Ammon's horn (tissue), 1 donor: Measurements from ENCODE around the gene AMH.

Source experiments
- DNase-seq: peaks from one replicate; pipeline ENCODE4 v3.0.0-alpha.2; 2016; ENCODE audit warnings: low spot score

AMH gene

DNA sequence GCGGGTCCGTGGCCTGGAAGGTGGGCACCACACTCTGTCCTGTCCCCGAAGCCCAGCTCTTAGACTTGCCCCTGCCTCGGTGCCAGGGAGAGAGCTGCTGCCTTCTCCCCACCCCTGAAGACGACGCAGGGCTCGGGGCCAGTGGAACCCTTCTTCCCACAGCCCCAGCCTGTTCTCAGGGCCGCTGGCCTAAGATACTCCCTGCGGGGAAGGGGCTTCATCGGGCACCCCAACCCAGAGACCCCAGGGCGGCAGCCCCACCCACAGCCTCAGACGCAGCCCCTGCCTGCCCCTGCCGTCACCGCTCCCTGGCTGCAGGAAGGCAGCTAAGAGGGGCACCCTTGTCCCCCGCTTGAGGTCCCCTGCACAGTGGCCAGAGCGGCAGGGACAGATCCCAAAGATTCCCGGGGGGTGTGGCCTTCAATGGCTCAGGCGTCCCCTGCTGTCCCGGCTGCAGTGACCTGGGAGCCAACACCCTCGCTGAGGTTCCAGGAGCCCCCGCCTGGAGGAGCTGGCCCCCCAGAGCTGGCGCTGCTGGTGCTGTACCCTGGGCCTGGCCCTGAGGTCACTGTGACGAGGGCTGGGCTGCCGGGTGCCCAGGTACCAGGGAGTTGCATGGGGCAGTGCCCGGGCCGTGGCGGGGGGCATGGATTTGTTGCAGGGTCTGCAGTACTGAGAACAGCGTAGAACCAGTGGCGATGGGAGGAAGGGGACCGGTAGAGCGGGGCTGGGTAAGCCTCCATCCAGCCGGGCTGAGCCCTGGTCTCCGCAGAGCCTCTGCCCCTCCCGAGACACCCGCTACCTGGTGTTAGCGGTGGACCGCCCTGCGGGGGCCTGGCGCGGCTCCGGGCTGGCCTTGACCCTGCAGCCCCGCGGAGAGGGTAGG lies 1.0 kb downstream of the AMH start:
- no peak for DNase-seq

DNA sequence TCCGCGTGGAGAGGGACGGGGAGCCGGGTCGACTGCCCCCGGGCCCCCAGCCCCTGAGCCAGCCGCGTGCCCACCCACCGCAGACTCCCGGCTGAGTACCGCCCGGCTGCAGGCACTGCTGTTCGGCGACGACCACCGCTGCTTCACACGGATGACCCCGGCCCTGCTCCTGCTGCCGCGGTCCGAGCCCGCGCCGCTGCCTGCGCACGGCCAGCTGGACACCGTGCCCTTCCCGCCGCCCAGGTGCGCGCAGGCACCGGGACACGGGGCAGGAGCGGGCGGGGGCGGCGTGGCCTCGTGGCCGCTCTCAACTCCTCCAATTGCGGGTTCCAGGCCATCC lies 1.6 kb downstream of the AMH start:
- DNase-seq: no peak

DNA sequence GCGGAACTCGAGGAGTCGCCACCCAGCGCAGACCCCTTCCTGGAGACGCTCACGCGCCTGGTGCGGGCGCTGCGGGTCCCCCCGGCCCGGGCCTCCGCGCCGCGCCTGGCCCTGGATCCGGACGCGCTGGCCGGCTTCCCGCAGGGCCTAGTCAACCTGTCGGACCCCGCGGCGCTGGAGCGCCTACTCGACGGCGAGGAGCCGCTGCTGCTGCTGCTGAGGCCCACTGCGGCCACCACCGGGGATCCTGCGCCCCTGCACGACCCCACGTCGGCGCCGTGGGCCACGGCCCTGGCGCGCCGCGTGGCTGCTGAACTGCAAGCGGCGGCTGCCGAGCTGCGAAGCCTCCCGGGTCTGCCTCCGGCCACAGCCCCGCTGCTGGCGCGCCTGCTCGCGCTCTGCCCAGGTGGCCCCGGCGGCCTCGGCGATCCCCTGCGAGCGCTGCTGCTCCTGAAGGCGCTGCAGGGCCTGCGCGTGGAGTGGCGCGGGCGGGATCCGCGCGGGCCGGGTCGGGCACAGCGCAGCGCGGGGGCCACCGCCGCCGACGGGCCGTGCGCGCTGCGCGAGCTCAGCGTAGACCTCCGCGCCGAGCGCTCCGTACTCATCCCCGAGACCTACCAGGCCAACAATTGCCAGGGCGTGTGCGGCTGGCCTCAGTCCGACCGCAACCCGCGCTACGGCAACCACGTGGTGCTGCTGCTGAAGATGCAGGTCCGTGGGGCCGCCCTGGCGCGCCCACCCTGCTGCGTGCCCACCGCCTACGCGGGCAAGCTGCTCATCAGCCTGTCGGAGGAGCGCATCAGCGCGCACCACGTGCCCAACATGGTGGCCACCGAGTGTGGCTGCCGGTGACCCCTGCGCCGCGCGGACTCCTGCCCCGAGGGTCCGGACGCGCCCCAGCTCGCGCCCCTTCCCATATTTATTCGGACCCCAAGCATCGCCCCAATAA lies 2.3 kb downstream of the AMH start:
- DNase-seq: no peak

DNA sequence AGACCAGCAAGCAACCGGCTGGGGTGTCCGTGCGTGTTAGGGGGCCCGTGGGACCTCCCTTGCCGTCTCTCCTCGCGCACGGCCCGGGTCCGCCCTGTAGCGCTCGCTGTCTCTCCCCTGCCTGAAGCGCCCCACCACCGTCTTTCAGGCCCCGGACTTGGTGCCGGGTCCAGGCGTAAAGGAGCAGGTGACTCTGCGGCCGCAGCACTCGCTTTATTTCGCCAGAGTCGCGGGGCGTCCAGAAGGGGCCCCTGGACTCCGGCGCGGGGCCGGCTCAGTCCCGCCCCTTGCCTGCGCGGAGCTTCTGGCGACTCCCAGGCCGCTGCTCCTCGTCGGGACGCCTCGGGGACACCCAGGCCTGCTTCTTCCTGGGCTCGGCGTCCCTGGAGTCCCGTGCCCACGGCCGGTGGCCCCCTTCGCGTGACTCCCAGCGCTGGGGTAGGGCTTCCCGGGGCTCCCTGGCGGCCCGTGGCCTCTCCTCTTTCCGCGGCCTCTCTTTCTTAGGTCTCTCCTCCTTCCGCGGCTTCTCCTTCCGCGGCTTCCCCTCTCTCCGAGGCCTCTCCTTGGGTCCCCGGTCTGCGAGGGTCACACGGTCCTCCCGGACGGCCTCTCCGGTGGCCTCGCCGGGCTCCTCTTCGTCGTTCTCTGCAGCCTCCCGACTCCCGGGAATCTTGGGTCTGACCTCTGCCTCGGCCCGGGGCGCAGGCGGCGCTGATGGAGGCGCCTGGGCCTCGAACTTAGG lies 3.1 kb downstream of the AMH start:
- DNase-seq: no peak

DNA sequence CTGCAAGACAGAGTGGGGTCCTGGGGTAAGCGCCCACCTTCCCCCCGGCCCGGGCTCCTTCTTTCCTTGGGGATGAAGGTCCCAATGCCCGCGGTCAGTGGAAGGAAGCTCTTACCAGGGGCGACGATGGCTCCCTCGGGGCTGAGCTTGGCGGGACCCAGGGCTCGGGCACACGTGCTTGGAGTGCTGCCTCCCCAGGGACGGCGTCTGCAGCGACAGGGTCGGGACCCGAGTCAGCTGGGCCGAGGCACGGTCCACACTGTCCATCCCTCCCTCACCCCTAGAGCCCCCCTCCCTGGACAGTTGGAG lies 3.6 kb downstream of the AMH start:
- no peak for DNase-seq

DNA sequence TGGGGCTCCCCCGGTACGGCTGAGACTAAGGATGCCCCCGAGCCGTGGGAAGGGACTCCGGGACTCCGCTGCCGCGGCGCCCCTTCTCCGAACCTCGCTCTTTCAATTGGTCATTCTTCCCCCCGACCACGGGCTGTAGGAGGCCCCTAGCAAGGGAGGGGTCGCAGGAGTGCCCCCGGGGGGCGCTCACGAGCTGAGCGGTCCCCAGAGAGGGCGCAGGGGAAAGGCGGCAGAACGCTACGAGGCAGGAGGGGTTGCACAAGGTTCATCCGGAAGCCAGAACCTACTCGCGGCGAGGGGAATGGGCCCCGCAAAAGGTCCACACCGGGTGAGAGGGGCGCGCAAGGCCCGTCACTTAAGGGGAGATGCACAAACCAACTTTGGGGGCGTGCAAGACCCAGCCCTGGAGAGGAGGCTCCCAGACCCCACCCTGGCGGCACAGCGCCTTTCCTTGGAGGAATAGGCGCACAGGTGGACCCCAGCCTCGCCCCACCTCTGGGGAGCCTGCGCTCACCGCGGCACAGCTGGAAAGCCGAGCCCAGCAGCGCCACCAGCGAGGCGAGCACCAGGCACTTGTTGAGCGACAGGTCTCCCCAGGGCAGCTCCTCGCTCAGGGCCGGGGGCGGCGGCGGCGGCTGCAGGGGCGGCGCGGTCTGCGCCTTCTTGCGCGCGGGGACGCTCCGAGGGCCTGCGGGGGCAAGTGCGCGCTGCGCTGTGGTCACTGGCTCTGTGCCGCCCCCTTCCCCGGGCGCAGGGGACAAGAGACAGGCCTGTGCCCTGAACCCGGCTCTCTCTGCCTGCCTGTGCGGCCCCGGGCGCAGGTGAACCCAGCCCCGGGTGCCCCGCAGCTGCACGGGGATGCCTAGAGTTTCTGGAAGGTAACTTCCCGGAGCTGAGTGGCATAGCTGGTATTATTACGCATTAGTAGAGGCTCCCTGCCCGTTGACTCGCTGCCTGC lies 4.3 kb downstream of the AMH start:
- no peak for DNase-seq

DNA sequence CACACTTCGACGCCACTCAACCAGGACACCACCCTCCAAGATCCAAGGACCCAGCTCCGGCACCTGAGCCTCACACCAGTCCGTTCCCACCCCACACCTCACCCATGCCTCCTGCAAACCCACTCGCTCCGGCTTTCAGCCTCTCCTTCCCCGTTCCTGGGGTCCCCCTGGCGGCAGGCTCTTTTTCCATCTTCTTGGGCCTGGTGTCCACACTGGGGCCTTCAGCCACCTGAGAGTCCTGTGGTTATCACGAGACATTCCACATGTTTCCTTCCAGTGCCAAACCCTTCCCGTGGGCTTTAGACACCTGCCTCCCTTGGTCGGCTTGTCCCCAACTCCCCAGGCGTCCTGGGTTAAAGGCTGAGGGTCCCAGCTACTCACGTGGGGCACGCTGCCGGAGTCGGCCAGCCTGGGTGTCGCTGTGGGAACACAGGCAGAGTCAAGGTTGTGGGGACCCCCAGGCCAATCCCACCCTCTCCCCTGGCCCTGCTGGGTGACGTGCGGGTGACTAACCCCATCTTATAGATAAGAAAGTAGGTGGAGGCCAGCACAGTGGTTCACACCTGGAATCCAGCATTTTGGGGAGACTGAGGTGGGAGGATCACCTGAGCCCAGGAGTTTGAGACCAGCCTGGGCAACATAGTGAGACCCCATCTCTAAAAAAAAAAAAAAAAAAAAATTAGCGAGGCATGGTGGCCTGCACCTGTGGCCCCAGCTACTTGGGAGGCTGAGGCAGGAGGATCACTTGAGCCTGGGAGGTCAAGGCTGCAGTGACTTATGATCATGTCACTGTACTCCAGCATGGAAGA lies 5.1 kb downstream of the AMH start:
- DNase-seq: no peak

DNA sequence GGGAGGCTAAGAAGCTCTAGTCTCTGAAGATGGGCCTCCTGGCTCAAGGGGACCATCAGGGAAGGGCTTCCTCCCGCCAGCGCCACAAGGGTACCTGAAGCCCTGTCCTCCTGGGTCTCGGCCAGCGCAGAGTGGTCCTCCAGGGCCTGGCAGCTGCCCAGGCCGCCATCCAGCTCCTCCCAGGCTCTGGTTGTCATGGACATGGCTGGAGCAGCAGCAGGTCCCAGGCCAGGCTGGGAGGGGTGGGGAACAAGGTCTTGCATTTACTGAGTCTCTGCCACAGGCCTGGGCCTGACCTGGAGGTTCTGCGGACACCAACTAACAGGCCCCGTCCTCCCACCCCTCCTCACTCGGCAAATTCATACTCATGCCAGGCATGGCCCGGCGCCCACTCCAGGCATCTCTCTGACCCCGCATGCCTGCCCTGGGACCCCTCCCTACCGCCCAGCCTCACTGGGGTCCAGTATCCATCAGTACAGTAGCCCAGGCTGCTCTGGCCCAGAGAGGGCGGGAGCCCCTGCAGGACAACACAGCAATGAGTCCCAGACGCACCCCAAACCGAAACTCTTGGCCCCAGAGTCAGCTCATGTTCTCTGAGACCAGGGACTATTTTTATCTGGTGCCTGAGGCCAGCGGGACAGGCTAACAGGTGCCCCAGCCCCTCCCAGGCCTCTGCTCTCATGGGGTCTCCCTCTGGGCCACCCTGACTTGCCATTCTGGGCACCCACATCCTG lies 6.2 kb downstream of the AMH start:
- DNase-seq: no peak

DNA sequence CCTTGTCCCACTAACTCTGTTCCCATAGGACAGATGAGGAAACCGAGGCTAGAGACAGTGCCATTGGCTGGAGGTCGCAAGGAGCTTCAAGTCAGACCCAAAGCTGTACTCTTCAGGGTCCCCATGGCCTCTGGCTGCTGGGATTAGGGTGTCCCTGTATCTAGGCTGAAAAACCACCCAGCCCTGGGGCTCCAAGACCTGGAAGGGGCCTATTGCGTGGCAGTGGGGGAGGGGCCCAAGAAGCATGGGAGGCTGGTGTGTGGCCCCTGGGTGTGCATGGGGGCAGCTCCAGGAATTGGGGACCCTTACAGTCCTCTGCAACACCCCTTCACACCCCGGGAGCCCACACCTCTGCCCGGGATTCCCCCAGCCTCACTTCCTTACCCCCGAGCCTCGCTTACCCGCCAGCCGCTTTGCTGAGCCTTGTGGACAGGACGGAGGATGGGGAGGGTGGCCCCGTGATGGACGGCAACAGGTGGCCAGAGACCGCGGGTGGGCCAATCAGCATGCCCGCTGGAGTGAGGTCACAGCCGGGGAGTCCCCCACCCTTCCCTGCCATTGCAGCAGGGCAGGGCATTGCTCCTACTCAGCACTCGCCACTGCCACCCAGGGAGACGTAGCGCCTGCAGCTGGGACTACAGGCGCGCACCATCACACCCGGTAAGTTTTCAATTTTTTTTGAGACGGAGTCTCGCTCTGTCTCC lies 7.0 kb downstream of the AMH start, which contains the start of gene JSRP1:
Gene JSRP1, minus strand, starts transcription at position 436 of the 704 bp plus-strand sequence. CDS start 1,103 bp downstream, outside the sequence.
- DNase-seq: no peak

DNA sequence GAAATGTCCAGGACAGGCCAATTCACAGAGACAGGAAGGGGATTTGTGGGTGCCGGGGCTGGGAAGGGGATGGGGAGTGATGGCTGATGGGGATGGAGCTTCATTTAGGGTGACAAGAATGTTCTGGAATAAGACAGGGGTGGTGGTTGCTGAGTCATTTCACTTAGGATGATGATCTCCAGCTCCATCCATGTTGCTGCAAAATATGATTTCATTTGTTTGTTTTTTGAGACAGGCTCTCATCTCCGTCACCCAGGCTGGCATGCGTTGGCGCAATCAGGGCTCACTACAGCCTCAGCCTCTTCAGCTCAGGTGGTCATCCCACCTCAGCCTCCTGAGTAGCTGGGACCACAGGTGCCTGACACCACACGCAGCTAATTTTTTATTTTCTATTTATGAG lies 10.2 kb downstream of the AMH start:
- DNase-seq: no peak

DNA sequence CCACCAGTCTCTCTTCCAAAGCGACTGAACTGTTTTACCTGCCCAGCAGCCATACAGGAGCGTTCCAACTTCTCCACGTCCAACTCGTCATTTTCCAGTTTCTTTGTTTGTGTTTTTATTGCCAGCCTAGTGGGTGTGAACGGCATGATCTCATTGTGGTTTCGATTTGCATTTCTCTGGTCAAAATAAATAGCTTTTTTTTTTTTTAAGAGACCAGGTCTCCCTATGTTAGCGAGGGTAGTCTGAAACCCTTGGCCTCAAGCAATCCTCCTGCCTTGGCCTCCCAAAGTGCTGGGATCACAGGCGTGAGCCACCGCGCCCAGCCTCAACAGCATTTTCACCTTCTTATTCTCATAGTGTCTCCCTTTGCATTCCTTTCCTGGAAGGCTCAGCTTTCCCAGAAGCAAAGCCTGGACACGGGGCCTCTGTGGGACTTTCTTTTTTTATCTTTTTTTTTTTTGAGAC lies 11.2 kb downstream of the AMH start:
- no peak for DNase-seq

DNA sequence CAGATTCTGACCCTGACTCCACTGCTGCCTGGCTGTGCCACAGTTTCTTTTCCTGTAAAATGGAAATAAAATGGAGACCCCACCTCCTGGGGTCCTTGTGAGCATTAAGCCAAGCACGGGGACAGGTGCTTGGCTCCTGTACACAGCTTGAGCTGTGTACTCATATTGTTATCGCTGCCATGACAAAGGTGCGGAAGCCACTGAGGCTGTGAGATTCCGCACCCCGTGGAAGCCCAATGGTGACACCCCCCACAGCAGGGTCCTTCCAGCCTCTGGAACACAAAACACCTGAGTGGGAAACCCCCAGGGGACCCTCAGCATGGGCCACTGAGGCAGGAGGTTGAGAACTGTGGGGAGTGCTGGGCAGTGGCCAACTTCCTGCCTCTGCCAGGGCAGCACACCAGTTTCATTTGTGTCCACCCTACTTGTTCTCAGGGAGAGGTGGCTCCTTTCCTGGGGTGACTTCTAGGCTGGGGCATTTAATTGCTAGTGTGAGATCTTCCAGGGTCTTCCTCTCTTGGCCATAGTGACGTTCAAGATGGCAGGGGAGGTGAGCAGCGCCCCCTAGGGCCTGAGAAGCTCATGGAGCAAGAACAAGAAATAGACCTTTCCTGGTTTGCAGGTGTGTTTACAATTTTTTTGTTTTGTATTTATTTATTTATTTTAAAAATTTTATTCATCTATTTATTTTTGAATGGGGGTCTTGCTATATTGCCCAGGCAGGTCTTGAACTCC lies 12.5 kb downstream of the AMH start:
- no peak for DNase-seq

DNA sequence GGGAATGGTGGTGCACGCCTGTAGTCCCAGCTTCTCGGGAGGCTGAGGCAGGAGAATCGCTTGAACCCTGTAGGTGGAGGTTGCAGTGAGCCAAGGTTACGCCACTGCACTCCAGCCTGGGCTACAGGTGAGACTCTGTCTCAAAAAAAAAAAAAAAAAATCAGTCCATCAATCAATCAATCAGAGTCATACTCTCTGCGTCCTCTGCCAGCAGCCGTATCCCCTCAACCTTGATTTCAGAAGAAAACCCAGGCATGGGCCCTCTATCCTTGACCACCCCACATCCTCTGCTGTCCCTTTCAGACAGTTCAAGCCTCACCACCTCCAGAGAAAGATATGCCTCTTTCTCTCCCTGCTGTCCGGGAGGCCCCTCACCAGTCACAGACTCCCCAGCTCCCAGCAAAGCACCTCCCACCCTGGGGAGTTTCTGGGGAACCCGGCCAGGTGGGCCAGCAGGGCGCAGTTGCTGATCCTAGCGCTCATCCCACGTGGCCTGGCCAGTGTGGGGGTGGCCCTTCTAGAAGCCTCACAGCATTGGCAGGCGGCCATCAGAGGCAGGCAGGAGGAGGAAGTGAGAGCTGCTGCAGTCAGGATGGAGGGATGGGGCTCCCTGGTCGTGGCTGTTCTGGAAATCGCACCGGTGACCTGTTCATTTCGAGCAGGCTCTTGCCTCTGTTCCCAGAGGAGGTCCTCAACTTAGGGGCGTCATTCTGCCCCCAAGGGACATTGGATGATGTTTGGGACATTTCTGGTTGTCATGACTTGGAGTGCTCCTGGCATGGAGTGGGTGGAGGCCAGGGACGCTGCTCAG lies 17.3 kb downstream of the AMH start:
- DNase-seq: peak; percentile 85

DNA sequence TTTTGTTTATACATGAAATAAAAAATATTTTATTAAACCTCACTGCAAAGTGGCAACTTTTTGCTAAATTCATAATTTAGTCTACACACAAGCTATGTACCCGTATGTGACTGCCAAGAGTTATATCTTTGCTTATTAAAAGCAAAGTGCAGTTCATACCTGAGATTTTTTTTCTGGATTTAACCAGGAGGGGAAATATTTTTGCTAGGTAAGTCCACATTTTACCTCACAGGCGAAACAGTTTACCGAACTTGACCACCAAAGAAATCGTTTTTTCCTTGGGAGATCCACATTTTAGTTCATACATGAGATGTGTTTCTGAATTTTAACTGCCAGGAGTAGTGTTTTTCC lies 19.3 kb downstream of the AMH start:
- no peak for DNase-seq

DNA sequence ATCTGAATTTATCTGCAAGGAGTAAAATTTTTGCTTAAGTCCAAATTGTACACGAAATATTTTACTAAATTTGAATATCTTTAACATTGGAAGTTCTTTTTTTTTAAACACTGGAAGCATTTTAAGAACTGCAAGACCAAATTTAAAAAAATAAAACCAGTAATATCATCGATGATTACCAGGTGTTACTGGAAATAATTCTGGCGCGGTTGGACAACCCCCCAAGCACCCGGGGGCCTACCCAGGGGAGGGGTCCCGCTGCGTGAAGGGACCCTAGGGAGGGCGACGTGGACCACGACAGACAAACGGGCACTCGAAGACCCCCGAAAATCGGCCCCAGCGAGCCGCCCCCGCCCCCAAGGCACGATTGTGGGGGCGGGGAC lies 19.7 kb downstream of the AMH start:
- no peak for DNase-seq

DNA sequence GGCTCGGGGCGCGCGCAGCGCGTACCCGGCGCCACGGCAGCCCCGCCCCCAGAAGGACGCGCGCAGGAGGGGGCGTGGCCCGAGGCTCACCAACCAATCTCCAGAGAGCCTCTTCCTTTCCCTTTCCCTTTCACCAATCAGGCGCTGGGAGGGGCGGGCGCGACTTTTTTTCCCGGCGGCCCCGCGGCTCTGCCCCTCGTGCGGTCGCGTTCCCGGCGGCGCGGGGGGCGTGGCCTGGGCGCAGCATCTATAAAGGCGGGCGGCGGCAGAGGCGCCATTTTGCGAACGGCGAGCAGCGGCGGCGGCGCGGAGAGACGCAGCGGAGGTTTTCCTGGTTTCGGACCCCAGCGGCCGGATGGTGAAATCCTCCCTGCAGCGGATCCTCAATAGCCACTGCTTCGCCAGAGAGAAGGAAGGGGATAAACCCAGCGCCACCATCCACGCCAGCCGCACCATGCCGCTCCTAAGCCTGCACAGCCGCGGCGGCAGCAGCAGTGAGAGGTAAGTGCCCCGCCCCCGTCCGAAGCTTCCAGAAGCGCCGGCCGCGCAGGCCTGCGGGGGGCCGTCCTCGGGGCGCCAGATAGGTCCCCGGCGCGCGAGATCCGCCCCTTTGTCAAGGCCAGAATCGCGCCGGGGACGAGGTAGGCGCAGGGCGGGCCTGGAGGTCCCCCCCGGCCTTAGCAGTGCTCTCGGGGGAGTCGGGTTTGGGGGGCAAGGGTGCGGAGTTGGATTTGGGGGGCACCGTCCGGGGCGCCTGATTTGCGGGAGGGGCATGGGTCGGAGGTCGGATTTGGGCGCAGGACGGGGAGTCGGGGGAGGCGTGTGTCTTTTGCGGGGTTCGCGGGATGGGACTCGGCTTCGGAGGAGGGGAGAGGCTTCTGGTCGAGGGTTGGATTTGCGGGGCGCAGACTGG lies 20.4 kb downstream of the AMH start:
- DNase-seq: peak; percentile 96

DNA sequence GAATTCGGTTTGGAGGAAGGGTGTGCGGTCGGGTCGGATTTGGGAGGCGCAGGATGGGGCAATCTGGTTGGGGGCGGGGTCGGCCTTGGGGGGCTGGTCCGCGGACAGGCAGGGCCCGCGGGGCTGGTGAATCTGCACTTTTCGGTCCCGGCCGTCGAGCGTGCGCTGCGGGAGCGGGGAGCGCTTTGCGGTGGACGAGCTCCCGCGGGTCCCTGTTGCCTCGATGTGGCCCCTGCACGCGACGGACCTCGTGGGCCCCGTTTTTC lies 21.0 kb downstream of the AMH start:
- DNase-seq: no peak
